Measurements from ENCODE around the gene TRMT61B. TPM values are rescaled to one million over a fixed set of nuclear protein-coding genes. Genes with fewer than 3 reads are reported as not detected.

TRMT61B gene
- total RNA-seq, 1 experiment from 2014 or later = 24.0 TPM

- CTCF ChIA-PET = no interaction called here
Measured at GRCh38 chr2:28906821-28907220, 36.7 kb upstream of the TRMT61B start.

GRCh38 chr2:28906376-28906775 is 36.3 kb upstream of the TRMT61B start:
- POLR2A ChIA-PET = no interaction called here
- H3K27me3 Mint-ChIP-seq (ENCODE audit: low read depth) = no peaks in the 10 kb centered on the region

More at GRCh38 chr2:28906821-28907220, 36.7 kb upstream of the TRMT61B start:
- Mint-ChIP-seq H3K4me1 (peaks cover 5% of the 10 kb centered on the region; the same call in 1 of the 2 replicates), H3K4me3 (no peak overlapping the region), H3K27ac (no peak overlapping the region), H3K9me3 (no peaks in the 10 kb centered on the region), H3K27me3 (ENCODE audit: low read depth) (no peaks in the 10 kb centered on the region), H3K36me3 (peaks cover 86% of the 10 kb centered on the region)
- POLR2A ChIA-PET = no interaction called here
- DNase-seq (ENCODE audit: low spot score) = no peak
- no peak for TF ChIP-seq E2F5 (CRISPR knock-in tag; IDR thresholded peaks at IDR 0.05)
- TF ChIP-seq ZNF219 (CRISPR knock-in tag; IDR thresholded peaks at IDR 0.05; ENCODE audit: borderline replicate concordance) = no peak
- TF ChIP-seq FOXJ3 (CRISPR knock-in tag; IDR thresholded peaks at IDR 0.05; ENCODE audit: borderline replicate concordance) = no peak
- no peak for TF ChIP-seq SMAD4 (CRISPR knock-in tag; IDR thresholded peaks at IDR 0.05)
- no peak for TF ChIP-seq ZBTB43 (CRISPR knock-in tag; IDR thresholded peaks at IDR 0.05)
- ATAC-seq = no peak

More at GRCh38 chr2:28906376-28906775, 36.3 kb upstream of the TRMT61B start:
- Mint-ChIP-seq H3K9me3 (no peaks in the 10 kb centered on the region), H3K4me3 (no peak overlapping the region), H3K36me3 (peaks cover 83% of the 10 kb centered on the region), H3K4me1 (peaks cover 6% of the 10 kb centered on the region), H3K27ac (no peak overlapping the region)
- no peak for TF ChIP-seq ATF6 (CRISPR knock-in tag; IDR thresholded peaks at IDR 0.05)
- no peak for TF ChIP-seq RORB (CRISPR knock-in tag; IDR thresholded peaks at IDR 0.05)
- no peak for TF ChIP-seq TCF7 (CRISPR knock-in tag; IDR thresholded peaks at IDR 0.05; ENCODE audit: low read depth)
- no peak for TF ChIP-seq ZNF317 (CRISPR knock-in tag; IDR thresholded peaks at IDR 0.05; ENCODE audit: borderline replicate concordance, low read depth)
- TF ChIP-seq HMGXB4 (CRISPR knock-in tag; IDR thresholded peaks at IDR 0.05) = no peak
- TF ChIP-seq ATF3 (CRISPR knock-in tag; conservative IDR thresholded peaks at IDR 0.05) = no peak
- no peak for TF ChIP-seq ZNF671 (CRISPR knock-in tag; IDR thresholded peaks at IDR 0.05)
- no peak for TF ChIP-seq ZNF219 (CRISPR knock-in tag; IDR thresholded peaks at IDR 0.05; ENCODE audit: borderline replicate concordance)
- no peak for TF ChIP-seq ZNF232 (CRISPR knock-in tag; IDR thresholded peaks at IDR 0.05)
- TF ChIP-seq PREB (CRISPR knock-in tag; IDR thresholded peaks at IDR 0.05; ENCODE audit: borderline replicate concordance) = no peak
- no peak for TF ChIP-seq TEAD4 (CRISPR knock-in tag; IDR thresholded peaks at IDR 0.05)
- no peak for TF ChIP-seq MXD4 (CRISPR knock-in tag; IDR thresholded peaks at IDR 0.05; ENCODE audit: borderline replicate concordance)
- TF ChIP-seq NR1H2 (CRISPR knock-in tag; IDR thresholded peaks at IDR 0.05) = no peak
- no peak for TF ChIP-seq MAX (CRISPR knock-in tag; IDR thresholded peaks at IDR 0.05)
- no peak for TF ChIP-seq ZNF512 (CRISPR knock-in tag; IDR thresholded peaks at IDR 0.05; ENCODE audit: borderline replicate concordance)
- no peak for TF ChIP-seq ZNF281 (CRISPR knock-in tag; IDR thresholded peaks at IDR 0.05)
- ATAC-seq (no peak), DNase-seq (ENCODE audit: low spot score) (no peak)
- CTCF ChIA-PET = no interaction called here
